ENCODE data around the gene RPL34.

- no peak for TF ChIP-seq EZH2 (IDR thresholded peaks at IDR 0.05; ENCODE audit: insufficient read depth, poor library complexity, severe bottlenecking)
- TF ChIP-seq EZH2phosphoT487 (IDR thresholded peaks at IDR 0.05; ENCODE audit: insufficient read depth, low read depth): no peak
These were observed 39.3 kb upstream of the RPL34 start for GRCh38 chr4:108581083-108581482.
